Activated CD8-positive, alpha-beta memory T cell treated with anti-CD3 and anti-CD28 coated beads, Interleukin-2, amount 50 U/mL, for 4 hours (primary cell): ENCODE measurements around the gene SENP7.
"Not testable (repeated sequence)": the region's sequence is repeated elsewhere in the genome, so short reads cannot be mapped to it uniquely, and the experiment has no call there.

ENCODE experiments used
- DNase-seq: peaks from one replicate; pipeline ENCODE4 v3.0.0-alpha.2; 2020

Gene SENP7, protein sequence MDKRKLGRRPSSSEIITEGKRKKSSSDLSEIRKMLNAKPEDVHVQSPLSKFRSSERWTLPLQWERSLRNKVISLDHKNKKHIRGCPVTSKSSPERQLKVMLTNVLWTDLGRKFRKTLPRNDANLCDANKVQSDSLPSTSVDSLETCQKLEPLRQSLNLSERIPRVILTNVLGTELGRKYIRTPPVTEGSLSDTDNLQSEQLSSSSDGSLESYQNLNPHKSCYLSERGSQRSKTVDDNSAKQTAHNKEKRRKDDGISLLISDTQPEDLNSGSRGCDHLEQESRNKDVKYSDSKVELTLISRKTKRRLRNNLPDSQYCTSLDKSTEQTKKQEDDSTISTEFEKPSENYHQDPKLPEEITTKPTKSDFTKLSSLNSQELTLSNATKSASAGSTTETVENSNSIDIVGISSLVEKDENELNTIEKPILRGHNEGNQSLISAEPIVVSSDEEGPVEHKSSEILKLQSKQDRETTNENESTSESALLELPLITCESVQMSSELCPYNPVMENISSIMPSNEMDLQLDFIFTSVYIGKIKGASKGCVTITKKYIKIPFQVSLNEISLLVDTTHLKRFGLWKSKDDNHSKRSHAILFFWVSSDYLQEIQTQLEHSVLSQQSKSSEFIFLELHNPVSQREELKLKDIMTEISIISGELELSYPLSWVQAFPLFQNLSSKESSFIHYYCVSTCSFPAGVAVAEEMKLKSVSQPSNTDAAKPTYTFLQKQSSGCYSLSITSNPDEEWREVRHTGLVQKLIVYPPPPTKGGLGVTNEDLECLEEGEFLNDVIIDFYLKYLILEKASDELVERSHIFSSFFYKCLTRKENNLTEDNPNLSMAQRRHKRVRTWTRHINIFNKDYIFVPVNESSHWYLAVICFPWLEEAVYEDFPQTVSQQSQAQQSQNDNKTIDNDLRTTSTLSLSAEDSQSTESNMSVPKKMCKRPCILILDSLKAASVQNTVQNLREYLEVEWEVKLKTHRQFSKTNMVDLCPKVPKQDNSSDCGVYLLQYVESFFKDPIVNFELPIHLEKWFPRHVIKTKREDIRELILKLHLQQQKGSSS

DNA sequence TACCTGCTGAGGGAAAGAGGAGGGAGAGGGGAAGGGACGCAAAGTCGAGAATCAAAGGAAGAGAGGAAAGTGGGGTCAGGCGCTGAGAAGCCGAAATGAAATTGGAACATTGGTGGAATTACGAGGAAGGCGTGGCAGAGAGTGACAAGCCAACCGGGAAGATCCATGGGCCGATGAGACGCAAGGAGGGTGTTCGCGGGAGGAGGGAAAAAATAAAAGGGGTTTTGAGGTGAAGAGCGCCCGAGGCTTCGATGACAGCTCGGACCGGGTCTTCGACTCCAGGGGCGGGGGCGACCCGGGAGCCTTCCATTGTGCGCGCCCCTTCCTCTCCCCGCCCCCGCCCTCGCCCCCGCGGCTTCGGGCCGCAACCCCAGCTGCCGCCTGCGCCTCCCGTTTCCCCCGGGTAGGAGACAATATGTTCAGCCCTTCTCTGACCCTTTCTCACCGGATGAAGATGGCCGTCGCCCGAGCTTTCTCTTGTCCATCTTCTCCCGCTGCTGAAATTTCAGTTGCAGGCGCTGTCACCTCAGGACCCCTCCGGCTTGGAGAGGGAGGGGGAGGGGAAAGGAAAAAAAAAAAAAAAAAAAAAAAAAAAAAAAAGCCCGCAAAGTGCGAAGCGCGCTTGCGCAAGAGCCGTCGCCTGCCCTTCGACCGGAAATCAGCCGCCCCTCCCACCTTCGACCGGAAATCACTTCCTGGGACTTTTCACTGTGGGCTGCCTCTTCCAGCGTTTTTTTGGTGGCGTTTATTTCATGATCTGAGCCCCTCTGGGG is at the start of gene SENP7:
SENP7 (minus strand) TSS at position 567 of the 773 bp plus-strand sequence; CDS start at position 485, 82 bp downstream.
- peak; percentile 67 for DNase-seq

DNA sequence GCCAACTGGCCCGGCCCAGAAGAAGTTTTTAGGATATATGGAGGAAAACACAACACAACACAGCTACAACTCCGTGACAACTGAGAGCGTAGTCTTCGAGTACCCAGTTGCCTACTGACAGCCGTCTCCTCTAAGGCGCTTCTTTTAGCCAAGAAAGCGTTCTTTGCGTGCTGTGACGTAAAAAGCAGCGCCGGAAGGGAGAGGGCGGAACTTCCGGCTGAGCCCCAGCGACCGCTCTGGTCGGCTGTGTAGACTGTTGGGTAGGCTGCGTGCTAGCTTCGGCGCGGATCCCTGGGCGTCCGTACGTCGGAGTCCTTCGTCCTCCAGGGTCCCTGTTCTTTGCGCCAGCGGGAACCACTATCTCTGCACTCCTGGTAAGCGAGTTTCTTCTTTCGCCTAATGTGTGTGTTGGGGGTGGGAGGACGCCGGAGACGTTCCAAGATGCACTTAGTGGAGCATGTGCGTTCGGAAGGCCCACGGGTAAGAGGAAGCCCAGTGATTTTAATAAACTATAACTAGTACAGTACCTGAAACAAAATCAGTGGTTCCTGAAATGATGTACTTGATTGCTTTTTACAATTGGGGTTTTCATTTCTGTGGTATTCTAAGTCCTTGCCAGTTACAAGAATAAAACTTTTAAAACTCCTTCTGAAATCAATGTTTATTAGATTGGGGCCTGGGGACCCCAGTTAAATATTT is 48.8 kb upstream of the SENP7 start, which contains the start of gene TRMT10C:
TRMT10C (plus strand) TSS at position 239 of the 699 bp plus-strand sequence. CDS start 2,914 bp downstream, outside the sequence.
- DNase-seq = peak; percentile 90

DNA sequence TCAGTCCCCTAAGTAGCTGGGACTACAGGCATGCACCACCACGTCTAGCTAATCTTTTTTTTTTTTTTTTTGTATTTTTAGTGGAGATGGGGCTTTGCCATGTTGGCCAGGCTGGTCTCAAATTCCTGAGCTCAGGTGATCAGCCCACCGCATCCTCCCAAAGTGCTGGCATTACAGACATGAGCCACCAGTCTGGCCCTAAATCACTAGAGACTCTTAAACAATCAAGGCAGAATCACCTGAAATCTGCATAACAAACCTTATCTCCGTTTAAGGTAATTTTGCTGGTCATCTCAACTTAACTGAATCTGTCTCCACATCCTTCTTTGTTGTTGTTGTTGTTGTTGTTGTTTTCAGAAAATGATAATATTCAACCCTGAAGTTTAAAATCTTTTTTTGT is 43.1 kb upstream of the SENP7 start:
- DNase-seq = no peak

DNA sequence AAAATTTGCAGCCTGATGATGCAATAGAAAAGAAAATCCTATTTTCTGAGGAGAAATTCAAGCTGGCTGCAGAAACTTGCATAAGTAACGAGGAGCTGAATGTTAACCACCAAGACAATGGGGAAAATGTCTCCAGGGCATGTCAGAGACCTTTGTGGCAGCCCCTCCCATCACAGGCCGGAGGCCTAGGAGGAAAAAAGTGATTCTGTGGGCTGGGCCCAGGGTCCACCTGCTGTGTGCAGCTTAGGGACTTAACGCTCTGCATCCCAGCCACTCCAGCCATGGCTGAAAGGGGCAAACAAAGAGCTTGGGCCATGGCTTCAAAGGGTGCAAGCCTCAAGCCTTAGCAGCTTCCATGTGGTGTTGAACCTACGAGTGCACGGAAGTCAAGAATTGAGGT is 40.4 kb upstream of the SENP7 start:
- DNase-seq = not testable (repeated sequence)

DNA sequence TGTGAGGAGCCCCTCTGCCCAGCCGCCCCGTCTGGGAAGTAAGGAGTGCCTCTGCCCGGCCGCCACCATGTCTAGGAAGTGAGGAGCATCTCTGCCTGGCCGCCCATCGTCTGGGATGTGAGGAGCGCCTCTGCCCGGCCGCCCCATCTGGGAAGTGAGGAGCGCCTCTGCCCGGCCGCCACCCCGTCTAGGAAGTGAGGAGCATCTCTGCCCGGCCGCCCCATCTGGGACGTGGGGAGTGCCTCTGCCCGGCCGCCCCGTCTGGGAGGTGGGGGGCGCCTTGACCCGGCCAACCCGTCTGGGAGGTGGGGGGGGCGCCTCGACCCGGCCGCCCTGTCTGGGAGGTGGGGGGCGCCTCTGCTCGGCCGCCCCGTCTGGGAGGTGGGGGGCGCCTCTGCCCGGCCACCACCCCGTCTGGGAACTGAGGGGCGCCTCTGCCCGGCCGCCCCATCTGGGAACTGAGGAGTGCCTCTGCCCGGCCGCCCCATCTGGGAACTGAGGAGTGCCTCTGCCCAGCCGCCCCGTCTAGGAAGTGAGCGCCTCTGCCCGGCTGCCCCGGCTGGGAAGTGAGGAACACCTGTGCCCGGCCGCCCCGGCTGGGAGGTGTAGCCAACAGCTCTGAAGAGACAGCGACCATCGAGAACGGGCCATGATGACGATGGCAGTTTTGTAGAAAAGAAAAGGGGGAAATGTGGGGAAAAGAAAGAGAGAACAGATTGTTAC is 38.5 kb upstream of the SENP7 start:
- not testable (repeated sequence) for DNase-seq

- DNase-seq = no peak
These were observed 36.5 kb upstream of the SENP7 start for GRCh38 chr3:101549473-101549872.

GRCh38 chr3:101548527-101549105 is 35.6 kb upstream of the SENP7 start:
- DNase-seq = no peak

DNA sequence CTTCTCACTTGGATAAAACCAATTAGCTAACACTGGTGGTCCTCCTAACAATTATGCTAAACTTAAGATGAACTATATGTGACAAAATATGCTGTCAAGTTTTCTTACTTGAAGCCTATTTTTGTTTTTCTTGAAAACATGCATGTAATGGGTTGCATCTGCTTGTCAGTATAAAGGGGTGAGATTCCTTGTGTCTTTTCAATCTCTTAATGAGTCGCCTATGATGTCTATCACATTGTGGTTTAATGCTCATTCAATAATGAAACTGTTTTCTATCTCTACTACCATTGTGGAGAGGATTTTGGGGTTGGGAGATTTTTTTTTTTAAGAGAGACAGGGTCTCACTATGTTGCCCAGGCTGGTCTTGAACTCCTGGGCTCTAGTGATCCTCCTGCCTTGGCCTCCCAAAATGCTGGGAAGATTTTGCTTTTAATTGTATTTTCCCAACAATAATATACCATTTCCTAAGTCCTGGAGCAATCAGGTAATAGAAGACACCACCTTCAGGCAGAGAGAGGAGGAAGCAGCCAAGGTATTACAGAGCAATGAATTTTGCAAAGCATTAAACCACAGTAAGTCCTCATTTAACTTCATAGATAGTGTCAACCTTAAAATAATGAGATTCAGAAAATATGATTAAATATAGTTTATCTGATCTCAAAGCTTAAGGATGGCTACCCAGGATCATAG is 31.3 kb upstream of the SENP7 start:
- DNase-seq = no peak

DNA sequence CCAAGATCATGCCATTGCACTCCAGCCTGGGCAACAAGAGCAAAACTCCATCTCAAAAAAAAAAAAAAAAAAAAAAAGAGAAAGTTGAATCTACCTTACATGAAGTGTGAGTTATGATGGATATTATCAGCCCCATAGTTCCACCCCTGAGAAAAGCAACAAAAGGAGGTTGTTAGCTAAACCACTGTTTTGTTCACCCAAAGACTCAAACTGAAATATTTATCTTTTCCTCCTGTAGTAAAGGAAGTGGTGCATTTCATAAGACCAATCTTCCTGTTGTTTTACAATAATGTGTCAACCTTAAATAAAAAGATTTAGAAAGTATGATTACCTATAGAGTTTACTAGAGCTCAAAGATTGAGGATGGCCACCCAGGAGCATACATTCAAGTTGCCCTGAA is 29.9 kb upstream of the SENP7 start:
- no peak for DNase-seq

- not testable (repeated sequence) for DNase-seq
These were observed 23.9 kb upstream of the SENP7 start for GRCh38 chr3:101536955-101537354.

- no peak for DNase-seq
These were observed 23.3 kb upstream of the SENP7 start for GRCh38 chr3:101536266-101536665.

- no peak for DNase-seq
These were observed 22.2 kb upstream of the SENP7 start for GRCh38 chr3:101535221-101535620.

DNA sequence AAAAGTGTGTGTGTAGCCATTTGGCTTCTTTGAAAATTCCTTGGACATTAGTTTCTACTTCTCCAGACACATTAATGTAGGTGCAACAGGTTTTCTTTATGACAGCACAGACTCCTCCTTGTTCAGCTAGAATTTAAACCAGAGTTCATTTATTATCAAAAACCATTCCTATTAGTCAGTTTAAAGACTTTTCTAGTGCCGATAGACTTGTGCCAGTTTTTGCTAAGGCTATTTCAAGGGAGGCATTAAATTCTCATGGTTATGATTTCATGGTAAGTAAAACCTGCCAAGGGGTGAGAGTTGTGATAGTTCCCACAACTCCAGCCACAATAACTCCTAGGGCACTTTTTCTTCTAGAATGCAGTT is 20.6 kb upstream of the SENP7 start:
- no peak for DNase-seq

DNA sequence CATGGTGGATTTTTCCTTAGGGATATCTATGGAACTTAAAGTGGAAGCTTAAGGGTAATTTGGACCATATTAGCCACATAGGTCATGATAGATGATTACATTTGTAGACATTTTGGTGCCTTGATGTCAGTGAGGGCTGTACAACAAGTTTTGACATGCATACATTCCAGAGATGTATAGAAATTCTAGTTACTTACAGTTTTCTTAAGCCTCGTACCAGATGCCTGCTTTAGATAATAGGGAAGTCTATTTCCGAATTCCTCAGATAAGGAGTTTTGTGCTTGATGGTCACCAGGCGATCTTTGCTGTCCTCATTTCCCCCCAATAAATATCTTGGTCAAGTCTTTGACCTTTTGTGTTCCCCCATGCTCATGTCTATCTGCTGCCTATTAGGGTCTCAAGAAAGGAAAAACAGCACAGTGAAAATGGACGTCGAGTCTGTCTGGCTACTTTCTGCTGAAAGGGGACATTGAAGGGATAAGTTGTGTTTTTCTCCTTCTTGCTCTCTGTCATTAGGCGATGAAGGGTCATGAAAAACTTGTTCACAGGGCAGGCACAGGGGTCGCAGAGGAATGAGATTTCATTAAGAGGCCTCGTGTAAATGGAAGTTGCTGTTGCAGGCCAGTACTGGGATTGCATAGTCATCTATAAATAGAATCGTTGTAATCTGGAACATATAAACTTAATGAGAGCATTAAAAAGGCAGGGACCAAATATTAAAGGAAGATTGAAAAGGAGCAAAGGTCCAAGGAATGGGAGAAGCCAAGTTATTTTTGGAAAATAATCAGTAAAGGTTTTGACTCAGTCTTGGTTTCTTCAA is 20.0 kb upstream of the SENP7 start:
- DNase-seq = no peak

GRCh38 chr3:101531473-101532086 is 18.6 kb upstream of the SENP7 start:
- no peak for DNase-seq

- no peak for DNase-seq
These were observed 17.7 kb upstream of the SENP7 start for GRCh38 chr3:101530686-101531047.

GRCh38 chr3:101529816-101530685 is 17.0 kb upstream of the SENP7 start:
- DNase-seq = no peak

GRCh38 chr3:101527906-101528305 is 14.9 kb upstream of the SENP7 start:
- no peak for DNase-seq
